Hepatocyte (in vitro differentiated cells): ENCODE measurements around the gene ORC3. TPM values are rescaled to one million over a fixed set of nuclear protein-coding genes. Genes with fewer than 3 reads are reported as not detected.
"Not testable (repeated sequence)": the region's sequence is repeated elsewhere in the genome, so short reads cannot be mapped to it uniquely, and the experiment has no call there.

Experiments used
- DNase-seq: peaks from one replicate; pipeline ENCODE4 v3.0.0-alpha.2; 2016; ENCODE audit warnings: low spot score
- H2AFZ ChIP-seq: fragments of 200-600 bp; sonication (generic); 2 replicates; pipeline ENCODE4 v1.6.0; 2016; ENCODE audit warnings: antibody characterized with exemption, mild to moderate bottlenecking
- H3K27ac ChIP-seq: fragments of 200-600 bp; sonication (generic); 2 replicates; pipeline ENCODE4 v1.5.1; 2016; ENCODE audit warnings: mild to moderate bottlenecking
- H3K27me3 ChIP-seq: fragments of 200-600 bp; sonication (generic); 2 replicates; pipeline ENCODE4 v1.6.1; 2016
- H3K36me3 ChIP-seq: fragments of 200-600 bp; sonication (generic); replicated peaks from 2 replicates; pipeline ENCODE4 v1.5.1; 2016; ENCODE audit warnings: low read depth; ENCODE audit not compliant: insufficient read depth
- H3K4me1 ChIP-seq: fragments of 200-600 bp; sonication (generic); 2 replicates; pipeline ENCODE4 v1.5.1; 2016; ENCODE audit warnings: mild to moderate bottlenecking, moderate library complexity; ENCODE audit not compliant: insufficient read depth
- H3K4me2 ChIP-seq: fragments of 200-600 bp; sonication (generic); 2 replicates; pipeline ENCODE4 v1.6.0; 2016
- H3K4me3 ChIP-seq: fragments of 200-600 bp; sonication (generic); 2 replicates; pipeline ENCODE4 v1.5.1; 2016; ENCODE audit warnings: mild to moderate bottlenecking
- H3K79me2 ChIP-seq: fragments of 200-600 bp; sonication (generic); 2 replicates; pipeline ENCODE4 v1.6.0; 2017; ENCODE audit warnings: mild to moderate bottlenecking
- H3K9me2 ChIP-seq: fragments of 200-600 bp; sonication (generic); replicated peaks from 2 replicates; pipeline ENCODE4 v1.6.0; 2017; ENCODE audit warnings: mild to moderate bottlenecking; ENCODE audit not compliant: insufficient read depth
- H3K9me3 ChIP-seq: fragments of 200-600 bp; sonication (generic); 2 replicates; pipeline ENCODE4 v1.5.1; 2016; ENCODE audit warnings: low read depth, mild to moderate bottlenecking
- H4K20me1 ChIP-seq: fragments of 200-600 bp; sonication (generic); 2 replicates; pipeline ENCODE4 v1.6.0; 2016; ENCODE audit warnings: mild to moderate bottlenecking; ENCODE audit not compliant: insufficient read depth, poor library complexity, severe bottlenecking
- EZH2 ChIP-seq: fragments of 200-600 bp; sonication (generic); IDR thresholded peaks from 2 replicates; pipeline ENCODE4 v1.6.1; 2016; ENCODE audit warnings: antibody characterized with exemption, mild to moderate bottlenecking, borderline replicate concordance
- EZH2phosphoT487 ChIP-seq: fragments of 200-600 bp; sonication (generic); IDR thresholded peaks from one replicate; pipeline ENCODE4 v1.6.1; 2018; ENCODE audit warnings: antibody characterized with exemption, mild to moderate bottlenecking, low read depth, moderate library complexity; ENCODE audit not compliant: unreplicated experiment, severe bottlenecking
- WGBS: methylation state at CpG from one replicate; pipeline ENCODE4 v1.1.6; 2016; ENCODE audit warnings: low lambda C conversion rate; ENCODE audit errors: missing lambda C conversion rate; 5-methylcytosine and 5-hydroxymethylcytosine counted together
- polyA plus RNA-seq: library from polyadenylated mRNA; unstranded; fragments of >200 nt; fragmentation: Nextera tagmentation; extraction: Ambion mirVana; gene quantifications from 2 replicates; pipeline ENCODE4 v1.2.1, GENCODE V29; 2016
- total RNA-seq: library from RNA; depleted of rRNA; stranded (reverse); fragments of >200 nt; gene quantifications from 2 replicates; pipeline ENCODE4 v1.2.3, GENCODE V29; 2014
- TF ChIP-seq, protein P1 (sequence below): fragments of 200-600 bp; sonication (generic); IDR thresholded peaks from 2 replicates; pipeline ENCODE4 v1.5.1; 2016; ENCODE audit warnings: antibody characterized with exemption, mild to moderate bottlenecking; ENCODE audit not compliant: poor library complexity

ORC3 gene
- total and polyA plus RNA-seq, 2 experiments from 2014 or later: 19.6 to 24.2 TPM

DNA sequence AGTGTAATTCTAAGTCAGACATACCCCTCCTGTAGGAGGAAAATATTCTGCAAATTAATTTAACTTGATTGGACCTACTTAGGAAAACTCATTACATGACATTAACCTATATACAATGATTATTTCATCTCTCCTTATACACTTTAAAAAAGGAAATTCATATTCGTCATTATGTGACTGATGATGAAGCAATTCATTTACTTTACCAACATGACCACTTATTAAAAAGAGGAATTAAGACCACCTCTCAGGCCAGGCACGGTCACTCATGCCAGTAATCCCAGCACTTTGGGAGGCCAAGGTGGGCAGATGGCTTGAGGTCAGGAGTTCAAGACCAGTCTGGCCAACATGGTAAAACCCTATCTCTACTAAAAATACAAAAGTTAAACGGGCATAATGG, 100.5 kb downstream of the ORC3 start:
- Histone ChIP-seq H2AFZ (no peak overlapping the region), H3K9me3 (no peaks in the 10 kb centered on the region), H3K79me2 (peaks cover 100% of the 10 kb centered on the region), H3K4me1 (peaks cover 14% of the 10 kb centered on the region), H3K4me3 (no peak overlapping the region), H3K4me2 (no peak overlapping the region), H3K36me3 (no peaks in the 10 kb centered on the region), H3K27ac (no peak overlapping the region), H3K27me3 (no peaks in the 10 kb centered on the region), H3K9me2 (no peaks in the 10 kb centered on the region), H4K20me1 (peaks cover 87% of the 10 kb centered on the region)
- 95% methylated on average over 3 of the region's 3 CpGs for WGBS
- no peak for DNase-seq
- TF ChIP-seq EZH2 (no peak), EZH2phosphoT487 (no peak)
- TF ChIP-seq, protein P1, sequence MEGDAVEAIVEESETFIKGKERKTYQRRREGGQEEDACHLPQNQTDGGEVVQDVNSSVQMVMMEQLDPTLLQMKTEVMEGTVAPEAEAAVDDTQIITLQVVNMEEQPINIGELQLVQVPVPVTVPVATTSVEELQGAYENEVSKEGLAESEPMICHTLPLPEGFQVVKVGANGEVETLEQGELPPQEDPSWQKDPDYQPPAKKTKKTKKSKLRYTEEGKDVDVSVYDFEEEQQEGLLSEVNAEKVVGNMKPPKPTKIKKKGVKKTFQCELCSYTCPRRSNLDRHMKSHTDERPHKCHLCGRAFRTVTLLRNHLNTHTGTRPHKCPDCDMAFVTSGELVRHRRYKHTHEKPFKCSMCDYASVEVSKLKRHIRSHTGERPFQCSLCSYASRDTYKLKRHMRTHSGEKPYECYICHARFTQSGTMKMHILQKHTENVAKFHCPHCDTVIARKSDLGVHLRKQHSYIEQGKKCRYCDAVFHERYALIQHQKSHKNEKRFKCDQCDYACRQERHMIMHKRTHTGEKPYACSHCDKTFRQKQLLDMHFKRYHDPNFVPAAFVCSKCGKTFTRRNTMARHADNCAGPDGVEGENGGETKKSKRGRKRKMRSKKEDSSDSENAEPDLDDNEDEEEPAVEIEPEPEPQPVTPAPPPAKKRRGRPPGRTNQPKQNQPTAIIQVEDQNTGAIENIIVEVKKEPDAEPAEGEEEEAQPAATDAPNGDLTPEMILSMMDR: no peak

DNA sequence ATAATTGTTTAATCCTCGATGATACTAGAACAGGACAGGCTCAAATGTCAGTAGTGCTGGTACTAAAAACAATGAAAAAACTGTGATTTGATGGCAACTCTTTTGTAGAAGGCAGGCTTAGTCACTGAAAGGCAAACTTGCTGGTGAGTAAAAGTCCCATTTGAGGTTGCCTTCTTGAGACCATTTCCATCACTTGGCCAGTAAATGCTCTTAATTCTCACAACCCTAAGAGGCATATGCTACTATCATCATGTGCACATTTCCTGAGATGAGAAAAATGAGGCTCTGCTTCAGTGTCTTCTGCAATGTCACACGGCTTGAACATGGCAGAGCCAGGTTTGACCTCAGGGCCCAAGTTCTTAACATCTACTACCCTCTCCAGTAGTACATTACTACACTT, 102.2 kb downstream of the ORC3 start:
- no peak for TF ChIP-seq EZH2phosphoT487
- TF ChIP-seq EZH2: no peak
- TF ChIP-seq, protein P1: no peak
- 87% methylated on average over 2 of the region's 2 CpGs for WGBS
- Histone ChIP-seq H4K20me1 (peaks cover 95% of the 10 kb centered on the region), H3K79me2 (peaks cover 100% of the 10 kb centered on the region), H3K4me1 (peaks cover 18% of the 10 kb centered on the region), H3K36me3 (no peaks in the 10 kb centered on the region), H3K4me3 (no peak overlapping the region), H2AFZ (no peak overlapping the region), H3K9me2 (no peaks in the 10 kb centered on the region), H3K4me2 (no peak overlapping the region), H3K9me3 (no peaks in the 10 kb centered on the region), H3K27me3 (no peaks in the 10 kb centered on the region), H3K27ac (peak overlapping the region; percentile 21)
- DNase-seq: no peak

DNA sequence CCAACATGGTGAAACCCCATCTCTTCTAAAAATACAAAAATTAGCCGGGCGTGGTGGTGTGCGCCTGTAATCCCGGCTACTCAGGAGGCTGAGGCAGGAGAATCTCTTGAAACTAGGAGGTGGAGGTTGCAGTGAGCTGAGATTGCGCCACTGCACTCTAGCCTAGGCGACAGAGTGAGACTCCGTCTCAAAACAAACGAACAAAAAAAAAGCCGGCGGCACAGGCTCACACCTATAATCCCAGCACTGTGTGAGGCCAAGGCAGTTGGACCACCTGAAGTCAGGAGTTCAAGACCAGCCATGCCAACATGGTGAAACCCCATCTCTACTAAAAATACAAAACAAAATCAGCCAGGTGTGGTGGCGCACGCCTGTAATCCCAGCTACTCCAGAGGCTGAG, 106.9 kb downstream of the ORC3 start:
- H3K9me2 ChIP-seq, H3K27me3 ChIP-seq, H3K36me3 ChIP-seq, DNase-seq, H2AFZ ChIP-seq, H3K4me3 ChIP-seq, H3K9me3 ChIP-seq, H3K27ac ChIP-seq: not testable (repeated sequence)
- Histone ChIP-seq H3K4me2 (peak overlapping the region; percentile 74), H4K20me1 (peaks cover 93% of the 10 kb centered on the region), H3K4me1 (peaks cover 24% of the 10 kb centered on the region), H3K79me2 (peaks cover 99% of the 10 kb centered on the region)
- WGBS: 94% methylated on average over 12 of the region's 12 CpGs

DNA sequence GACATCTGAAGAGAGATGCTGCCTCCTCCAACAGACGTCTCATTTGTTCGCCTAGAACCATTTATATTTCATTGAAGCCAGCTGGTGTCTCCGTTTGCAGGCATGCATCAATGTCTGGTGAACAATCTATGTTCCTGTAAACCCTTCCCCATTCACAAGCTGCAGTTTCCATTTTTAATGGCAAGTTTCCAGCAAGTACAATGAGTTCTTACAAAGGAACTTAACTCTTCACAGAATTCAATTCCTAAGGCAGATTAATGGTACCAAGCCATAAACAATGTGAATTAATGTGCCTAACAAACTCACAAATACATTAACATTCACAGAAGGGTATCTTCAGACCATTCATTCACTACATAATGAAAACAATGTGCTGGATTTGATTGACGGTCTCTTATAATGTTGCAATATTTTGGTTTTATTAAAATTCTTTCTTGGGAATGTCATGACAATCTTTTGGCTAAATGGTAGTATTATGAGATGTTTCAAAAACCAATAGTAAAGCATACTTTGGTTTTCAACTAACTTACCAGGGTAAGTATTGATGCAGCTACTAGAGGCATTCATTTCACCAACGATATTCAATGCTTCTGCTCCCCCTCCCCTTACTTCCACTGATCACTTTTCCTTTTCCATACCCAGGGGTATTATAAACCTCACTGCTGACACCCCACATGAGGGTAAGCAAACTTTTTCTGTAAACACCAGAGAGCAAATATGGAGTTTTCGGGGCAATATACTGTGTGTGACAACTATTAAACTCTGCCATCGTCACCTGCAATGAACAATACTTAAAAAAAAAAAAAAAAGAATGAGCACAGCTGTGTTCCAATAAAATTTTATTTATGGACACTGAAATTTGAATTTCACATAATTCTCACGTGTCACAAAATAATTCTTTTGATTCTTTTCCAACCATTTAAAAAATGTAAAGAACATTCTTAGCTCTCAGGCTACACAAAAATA, 107.9 kb downstream of the ORC3 start:
- Histone ChIP-seq H3K36me3 (no peaks in the 10 kb centered on the region), H3K79me2 (peaks cover 89% of the 10 kb centered on the region), H3K9me3 (no peaks in the 10 kb centered on the region), H3K9me2 (no peaks in the 10 kb centered on the region), H3K4me2 (peak overlapping the region; percentile 74), H3K4me3 (peak overlapping the region; percentile 93), H4K20me1 (peaks cover 83% of the 10 kb centered on the region), H3K27ac (peak overlapping the region; percentile 20), H2AFZ (no peak overlapping the region), H3K27me3 (no peaks in the 10 kb centered on the region), H3K4me1 (peaks cover 24% of the 10 kb centered on the region)
- peak; percentile 35 for DNase-seq
- no peak for TF ChIP-seq EZH2phosphoT487
- no peak for TF ChIP-seq EZH2
- TF ChIP-seq, protein P1: no peak
- WGBS: 30% methylated on average over 8 of the region's 8 CpGs
